Measurements from ENCODE around the gene CSMD2. TPM values are rescaled to one million over a fixed set of nuclear protein-coding genes. Genes with fewer than 3 reads are reported as not detected.

CSMD2 gene
- total RNA-seq, 4 donors from 2014 or later, result 8.6 TPM; not detected in 3

DNA sequence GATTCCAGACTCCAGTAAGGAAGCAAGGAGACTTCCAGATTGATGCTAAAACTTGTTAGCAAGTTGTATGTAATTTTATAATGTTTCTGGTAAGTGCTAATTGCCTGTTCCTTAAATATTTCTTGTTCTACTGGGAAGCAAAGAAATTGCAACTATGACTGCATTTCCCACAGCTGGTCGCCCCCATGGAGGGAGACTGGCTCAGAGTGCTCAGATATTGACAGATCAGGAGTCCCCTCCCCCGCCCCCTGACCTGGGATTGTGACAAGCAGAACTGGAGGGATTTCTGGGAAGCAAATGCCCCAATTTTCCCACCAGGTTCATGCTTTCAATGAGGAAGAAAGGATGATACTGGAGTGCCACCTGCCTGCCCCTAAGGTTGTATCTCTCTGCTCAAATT, 383.4 kb downstream of the CSMD2 start:
- Histone ChIP-seq H3K9me3 (no peaks in the 10 kb centered on the region), H3K4me1 (no peaks in the 10 kb centered on the region), H3K4me3 (no peak overlapping the region), H3K36me3 (no peaks in the 10 kb centered on the region), H3K27me3 (no peaks in the 10 kb centered on the region), H3K27ac (no peak overlapping the region)
- no peak for TF ChIP-seq POLR2A (IDR thresholded peaks at IDR 0.05)
- TF ChIP-seq, protein P1, sequence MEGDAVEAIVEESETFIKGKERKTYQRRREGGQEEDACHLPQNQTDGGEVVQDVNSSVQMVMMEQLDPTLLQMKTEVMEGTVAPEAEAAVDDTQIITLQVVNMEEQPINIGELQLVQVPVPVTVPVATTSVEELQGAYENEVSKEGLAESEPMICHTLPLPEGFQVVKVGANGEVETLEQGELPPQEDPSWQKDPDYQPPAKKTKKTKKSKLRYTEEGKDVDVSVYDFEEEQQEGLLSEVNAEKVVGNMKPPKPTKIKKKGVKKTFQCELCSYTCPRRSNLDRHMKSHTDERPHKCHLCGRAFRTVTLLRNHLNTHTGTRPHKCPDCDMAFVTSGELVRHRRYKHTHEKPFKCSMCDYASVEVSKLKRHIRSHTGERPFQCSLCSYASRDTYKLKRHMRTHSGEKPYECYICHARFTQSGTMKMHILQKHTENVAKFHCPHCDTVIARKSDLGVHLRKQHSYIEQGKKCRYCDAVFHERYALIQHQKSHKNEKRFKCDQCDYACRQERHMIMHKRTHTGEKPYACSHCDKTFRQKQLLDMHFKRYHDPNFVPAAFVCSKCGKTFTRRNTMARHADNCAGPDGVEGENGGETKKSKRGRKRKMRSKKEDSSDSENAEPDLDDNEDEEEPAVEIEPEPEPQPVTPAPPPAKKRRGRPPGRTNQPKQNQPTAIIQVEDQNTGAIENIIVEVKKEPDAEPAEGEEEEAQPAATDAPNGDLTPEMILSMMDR (IDR thresholded peaks at IDR 0.05), result no peak
- intact Hi-C loops (cut with DNase I; ENCODE audit: low total_unique reads), result no loop called here
- no peak for DNase-seq

DNA sequence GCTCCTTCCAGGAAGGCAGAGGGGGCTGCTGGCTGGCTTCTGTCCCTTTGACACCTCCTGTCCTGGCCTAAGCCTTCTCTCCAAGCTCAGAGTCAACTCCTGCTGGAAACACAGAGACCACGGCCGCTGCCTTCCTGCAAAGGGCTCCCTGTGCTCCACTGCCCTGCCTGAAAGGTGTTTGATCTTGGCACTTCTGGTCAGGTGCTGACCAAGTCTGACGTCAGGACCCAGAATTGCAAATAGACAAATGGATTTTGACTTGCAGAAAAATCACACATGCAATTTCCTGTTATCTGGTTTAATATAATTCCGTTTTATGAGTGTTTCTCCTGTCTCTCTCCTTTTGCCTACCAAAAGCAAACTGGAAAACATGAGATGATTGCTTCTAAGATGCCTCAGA, 387.7 kb downstream of the CSMD2 start:
- Histone ChIP-seq H3K27ac (no peak overlapping the region), H3K36me3 (no peaks in the 10 kb centered on the region), H3K4me3 (no peak overlapping the region), H3K4me1 (no peaks in the 10 kb centered on the region), H3K9me3 (no peaks in the 10 kb centered on the region), H3K27me3 (no peaks in the 10 kb centered on the region)
- no peak for DNase-seq
- TF ChIP-seq, protein P1 (IDR thresholded peaks at IDR 0.05), result no peak
- TF ChIP-seq POLR2A (IDR thresholded peaks at IDR 0.05), result no peak
- intact Hi-C loops (cut with DNase I; ENCODE audit: low total_unique reads), result no loop called here

DNA sequence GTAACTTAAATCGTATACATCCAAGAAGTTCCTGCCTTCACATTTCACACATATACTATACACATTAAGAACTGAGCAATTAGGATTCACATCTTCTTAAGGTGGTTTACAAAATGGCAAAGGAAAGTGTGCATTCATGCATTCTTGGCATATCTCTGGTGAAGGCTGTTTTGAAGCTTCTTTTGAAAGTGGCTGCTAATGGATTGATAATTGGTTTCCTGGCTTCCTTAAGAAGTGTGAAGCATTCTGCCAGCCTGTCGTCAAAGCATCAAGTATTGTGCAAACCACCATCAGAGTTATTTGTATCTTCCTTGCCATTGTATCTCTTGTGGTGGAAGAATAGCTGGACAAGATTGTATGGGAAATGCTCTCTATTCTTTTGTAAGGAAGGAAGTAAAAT, 396.2 kb downstream of the CSMD2 start:
- Histone ChIP-seq H3K27ac (no peak overlapping the region), H3K27me3 (no peaks in the 10 kb centered on the region), H3K4me3 (no peak overlapping the region), H3K4me1 (no peaks in the 10 kb centered on the region), H3K36me3 (no peaks in the 10 kb centered on the region), H3K9me3 (no peaks in the 10 kb centered on the region)
- no peak for TF ChIP-seq POLR2A (IDR thresholded peaks at IDR 0.05)
- TF ChIP-seq, protein P1 (IDR thresholded peaks at IDR 0.05), result no peak
- DNase-seq, result no peak
- intact Hi-C loops (cut with DNase I; ENCODE audit: low total_unique reads), result no loop called here

DNA sequence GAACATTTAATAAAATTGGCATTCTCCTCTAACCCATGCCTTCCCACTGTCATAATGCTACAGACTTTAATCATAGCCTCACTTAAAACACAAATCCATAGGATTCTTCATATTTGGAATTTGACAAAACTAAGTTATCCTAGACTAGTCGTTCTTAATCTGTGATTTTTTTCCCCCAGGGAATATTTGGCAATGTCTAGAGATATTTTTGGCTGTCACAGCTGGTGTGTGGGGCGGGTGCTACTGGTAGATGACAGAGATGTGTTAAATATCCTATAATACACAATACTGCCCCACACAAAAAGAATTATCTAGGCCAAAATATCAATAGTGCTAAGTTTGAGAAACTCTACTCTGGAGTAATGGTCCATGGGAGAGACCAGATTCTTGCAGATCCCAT, 396.9 kb downstream of the CSMD2 start:
- intact Hi-C loops (cut with DNase I; ENCODE audit: low total_unique reads), result no loop called here
- Histone ChIP-seq H3K4me3 (no peak overlapping the region), H3K27me3 (no peaks in the 10 kb centered on the region), H3K9me3 (no peaks in the 10 kb centered on the region), H3K36me3 (no peaks in the 10 kb centered on the region), H3K4me1 (no peaks in the 10 kb centered on the region), H3K27ac (no peak overlapping the region)
- TF ChIP-seq, protein P1 (IDR thresholded peaks at IDR 0.05), result no peak
- TF ChIP-seq POLR2A (IDR thresholded peaks at IDR 0.05), result no peak
- no peak for DNase-seq

DNA sequence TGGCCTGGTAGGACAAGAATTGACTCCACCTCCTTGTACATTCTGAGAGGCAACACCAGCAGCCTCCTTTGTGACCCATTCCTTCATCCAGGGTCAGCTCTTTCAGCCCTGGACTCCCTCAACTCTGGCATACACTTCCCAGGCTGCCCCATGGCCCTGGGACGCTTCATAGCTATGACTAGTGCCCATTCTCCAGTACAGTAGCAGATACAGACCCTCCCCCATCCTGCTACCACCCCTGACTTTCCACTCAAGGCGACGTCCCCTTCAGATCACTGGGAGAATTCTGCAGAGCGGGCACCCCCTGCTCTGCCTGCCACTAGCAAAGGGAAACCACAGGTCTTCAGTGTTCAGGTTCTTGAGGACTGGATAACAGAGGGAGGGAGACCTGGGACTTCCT, 400.9 kb downstream of the CSMD2 start:
- intact Hi-C loops (cut with DNase I; ENCODE audit: low total_unique reads), result no loop called here
- Histone ChIP-seq H3K27me3 (no peaks in the 10 kb centered on the region), H3K36me3 (no peaks in the 10 kb centered on the region), H3K4me3 (no peak overlapping the region), H3K27ac (no peak overlapping the region), H3K4me1 (no peaks in the 10 kb centered on the region), H3K9me3 (no peaks in the 10 kb centered on the region)
- TF ChIP-seq, protein P1 (IDR thresholded peaks at IDR 0.05), result no peak
- TF ChIP-seq POLR2A (IDR thresholded peaks at IDR 0.05), result no peak
- no peak for DNase-seq
